ENCODE data around the gene NTNG1.

NTNG1 gene

GRCh38 chr1:107405236-107405635 is 264.4 kb downstream of the NTNG1 start:
- no peak for DNase-seq (ENCODE audit: low read depth in 2 of 2)

- no peak for DNase-seq (ENCODE audit: low read depth in 2 of 2)
These were observed 266.2 kb downstream of the NTNG1 start for GRCh38 chr1:107407011-107407410.

GRCh38 chr1:107413546-107413945 is 272.7 kb downstream of the NTNG1 start:
- no peak for DNase-seq (ENCODE audit: low read depth in 2 of 2)

- no peak for DNase-seq (ENCODE audit: low read depth in 2 of 2)
These were observed 273.1 kb downstream of the NTNG1 start for GRCh38 chr1:107413951-107414350.

GRCh38 chr1:107414550-107414949 is 273.7 kb downstream of the NTNG1 start:
- no peak for DNase-seq (ENCODE audit: low read depth in 2 of 2)

- DNase-seq (ENCODE audit: low read depth in 2 of 2): no peak
These were observed 274.4 kb downstream of the NTNG1 start for GRCh38 chr1:107415241-107415640.

GRCh38 chr1:107419003-107419402 is 278.2 kb downstream of the NTNG1 start:
- DNase-seq (ENCODE audit: low read depth in 2 of 2): no peak

- no peak for DNase-seq (ENCODE audit: low read depth in 2 of 2)
These were observed 282.1 kb downstream of the NTNG1 start for GRCh38 chr1:107422901-107423300.

- peak in 1 of 2 experiments; percentile 1 for DNase-seq (ENCODE audit: low read depth in 2 of 2)
These were observed 289.8 kb downstream of the NTNG1 start for GRCh38 chr1:107430540-107431228.

GRCh38 chr1:107432108-107432507 is 291.3 kb downstream of the NTNG1 start:
- DNase-seq (ENCODE audit: low read depth in 2 of 2): no peak

GRCh38 chr1:107433068-107433467 is 292.2 kb downstream of the NTNG1 start:
- no peak for DNase-seq (ENCODE audit: low read depth in 2 of 2)

GRCh38 chr1:107433635-107434360 is 293.0 kb downstream of the NTNG1 start:
- no peak for DNase-seq (ENCODE audit: low read depth in 2 of 2)

- no peak for DNase-seq (ENCODE audit: low read depth in 2 of 2)
These were observed 293.5 kb downstream of the NTNG1 start for GRCh38 chr1:107434361-107434693.

- no peak for DNase-seq (ENCODE audit: low read depth in 2 of 2)
These were observed 295.9 kb downstream of the NTNG1 start for GRCh38 chr1:107436552-107437241.

GRCh38 chr1:107439567-107439966 is 298.7 kb downstream of the NTNG1 start:
- DNase-seq (ENCODE audit: low read depth in 2 of 2): no peak

GRCh38 chr1:107442551-107442950 is 301.7 kb downstream of the NTNG1 start:
- no peak for DNase-seq (ENCODE audit: low read depth in 2 of 2)

- no peak for DNase-seq (ENCODE audit: low read depth in 2 of 2)
These were observed 302.2 kb downstream of the NTNG1 start for GRCh38 chr1:107443027-107443426.

- DNase-seq (ENCODE audit: low read depth in 2 of 2): no peak
These were observed 303.0 kb downstream of the NTNG1 start for GRCh38 chr1:107443860-107444259.

GRCh38 chr1:107444302-107444701 is 303.5 kb downstream of the NTNG1 start:
- DNase-seq (ENCODE audit: low read depth in 2 of 2): no peak

- no peak for DNase-seq (ENCODE audit: low read depth in 2 of 2)
These were observed 308.5 kb downstream of the NTNG1 start for GRCh38 chr1:107449326-107449725.

GRCh38 chr1:107450899-107451664 is 310.2 kb downstream of the NTNG1 start:
- no peak for DNase-seq (ENCODE audit: low read depth in 2 of 2)

- DNase-seq (ENCODE audit: low read depth in 2 of 2): no peak
These were observed 310.9 kb downstream of the NTNG1 start for GRCh38 chr1:107451715-107452114.

Data from stimulated activated CD4-positive, alpha-beta T cell treated with anti-CD3 and anti-CD28 coated beads, Interleukin-12 subunit alpha, Interleukin-12 subunit beta, amount 100 ng/mL, for 24 hours (primary cell).